Erythroblast (primary cell): ENCODE measurements around the gene TCF4.

Source experiments
- GATA1 ChIP-seq: IDR thresholded peaks from 2 replicates; pipeline ENCODE4 v1.6.1; 2011; ENCODE audit warnings: low read depth, mild to moderate bottlenecking, control low read depth, low read length, moderate library complexity
- POLR2A ChIP-seq: IDR thresholded peaks from 2 replicates; pipeline ENCODE4 v1.6.1; 2011; ENCODE audit warnings: mild to moderate bottlenecking, low read length

- TF ChIP-seq POLR2A (no peak), GATA1 (no peak)
These were observed 263.8 kb downstream of the TCF4 start for GRCh38 chr18:55324166-55324565.
